Mammary epithelial cell (primary cell): ENCODE data around the gene PCDHA1.

ENCODE experiments used
- CTCF ChIP-seq, 2 donors: IDR thresholded peaks in 1 of 2; conservative IDR thresholded peaks in 1 of 2; 2 replicates each; pipeline ENCODE4 v1.5.1; 2011 to 2012; ENCODE audit warnings: inconsistent platforms in 2 of 2, low read length in 2 of 2, mild to moderate bottlenecking in 2 of 2, control low read depth in 1 of 2, low read depth in 1 of 2; ENCODE audit not compliant: insufficient read depth in 1 of 2; ENCODE audit errors: extremely low read depth in 1 of 2
- EZH2 ChIP-seq: IDR thresholded peaks from 2 replicates; pipeline ENCODE4 v1.6.1; 2012; ENCODE audit warnings: low read length, inconsistent platforms, borderline replicate concordance

GRCh38 chr5:140764177-140764973 lies 21.6 kb upstream of the PCDHA1 start:
- TF ChIP-seq CTCF (conservative IDR thresholded peaks at IDR 0.05 in 1 of 2, IDR thresholded peaks at IDR 0.05 in 1 of 2; ENCODE audit: extremely low read depth in 1 of 2, insufficient read depth in 1 of 2, low read depth in 1 of 2, low read length in 2 of 2) (no peak), EZH2 (no peak)
